NCI-H2171 (cell line): ENCODE data around the gene LUZP4.
"Not testable (repeated sequence)": the region's sequence is repeated elsewhere in the genome, so short reads cannot be mapped to it uniquely, and the experiment has no call there.

ENCODE experiments used
- DNase-seq: peaks from one replicate; lab custom pipeline; 2025; lab: John Stamatoyannopoulos, UW

The LUZP4 gene

GRCh38 chrX:115289465-115289864 is at the start of gene LUZP4:
LUZP4 (plus strand) TSS chrX:115289715; CDS start chrX:115289760, 45 bp downstream.
- no peak for DNase-seq

GRCh38 chrX:115251458-115252233 is 37.9 kb upstream of the LUZP4 start:
- no peak for DNase-seq

GRCh38 chrX:115255003-115255402 is 34.5 kb upstream of the LUZP4 start:
- no peak for DNase-seq

- DNase-seq: no peak
These were observed 31.8 kb upstream of the LUZP4 start for GRCh38 chrX:115257711-115258110.

- DNase-seq: no peak
These were observed 30.2 kb upstream of the LUZP4 start for GRCh38 chrX:115259238-115259875.

GRCh38 chrX:115260330-115260729 is 29.2 kb upstream of the LUZP4 start:
- DNase-seq: no peak

GRCh38 chrX:115261148-115261547 is 28.4 kb upstream of the LUZP4 start:
- no peak for DNase-seq

GRCh38 chrX:115264009-115264408 is 25.5 kb upstream of the LUZP4 start:
- no peak for DNase-seq

GRCh38 chrX:115266300-115266699 is 23.2 kb upstream of the LUZP4 start:
- DNase-seq: no peak

- no peak for DNase-seq
These were observed 21.1 kb upstream of the LUZP4 start for GRCh38 chrX:115268421-115268820.

- DNase-seq: no peak
These were observed 20.3 kb upstream of the LUZP4 start for GRCh38 chrX:115269051-115269683.

- DNase-seq: no peak
These were observed 4.6 kb upstream of the LUZP4 start for GRCh38 chrX:115284877-115285276.

GRCh38 chrX:115297189-115297588 is 7.7 kb downstream of the LUZP4 start:
- DNase-seq: no peak

- no peak for DNase-seq
These were observed 21.6 kb downstream of the LUZP4 start for GRCh38 chrX:115311139-115311538.

- no peak for DNase-seq
These were observed 22.1 kb downstream of the LUZP4 start for GRCh38 chrX:115311601-115312001.

- DNase-seq: no peak
These were observed 28.6 kb downstream of the LUZP4 start for GRCh38 chrX:115318139-115318538.

GRCh38 chrX:115322375-115322774 is 32.9 kb downstream of the LUZP4 start:
- no peak for DNase-seq

GRCh38 chrX:115324194-115324593 is 34.7 kb downstream of the LUZP4 start:
- no peak for DNase-seq

- not testable (repeated sequence) for DNase-seq
These were observed 39.8 kb downstream of the LUZP4 start for GRCh38 chrX:115329282-115329681.

- no peak for DNase-seq
These were observed 41.1 kb downstream of the LUZP4 start for GRCh38 chrX:115330498-115331168.

GRCh38 chrX:115332832-115333231 is 43.3 kb downstream of the LUZP4 start:
- no peak for DNase-seq

GRCh38 chrX:115333446-115333845 is 43.9 kb downstream of the LUZP4 start:
- no peak for DNase-seq
